DOHH2 (cell line): ENCODE results near the gene KCNIP4.

ENCODE experiments used
- CTCF ChIP-seq: fragments of 200-600 bp; sonication (generic); IDR thresholded peaks from one replicate; pipeline ENCODE4 v1.5.1; 2014; ENCODE audit warnings: antibody characterized with exemption, mild to moderate bottlenecking, low read depth, low read length; ENCODE audit not compliant: poor library complexity, severe bottlenecking
- EZH2phosphoT487 ChIP-seq: fragments of 200-600 bp; sonication (generic); IDR thresholded peaks from 2 replicates; pipeline ENCODE4 v1.6.1; 2017; ENCODE audit warnings: borderline replicate concordance, mild to moderate bottlenecking, antibody characterized with exemption, low read length, moderate library complexity, mixed read lengths

- no peak for TF ChIP-seq CTCF
- TF ChIP-seq EZH2phosphoT487 = no peak
These were observed 1115.7 kb downstream of the KCNIP4 start for GRCh38 chr4:20832826-20833225.
